GM12891 (cell line): Measurements from ENCODE around the gene FAH.

ENCODE experiments used
- PAX5 ChIP-seq: IDR thresholded peaks from 2 replicates; pipeline ENCODE4 v1.6.1; 2011; ENCODE audit warnings: low read length, moderate library complexity, mild to moderate bottlenecking; ENCODE audit not compliant: insufficient read depth, severe bottlenecking
- POLR2A ChIP-seq: IDR thresholded peaks from 2 replicates; pipeline ENCODE4 v1.6.1; 2011; ENCODE audit warnings: low read depth, low read length, control low read depth
- POLR2AphosphoS5 ChIP-seq: IDR thresholded peaks from 2 replicates; pipeline ENCODE4 v1.6.1; 2011; ENCODE audit warnings: low read depth, low read length, control low read depth
- SPI1 ChIP-seq: IDR thresholded peaks from 2 replicates; pipeline ENCODE4 v1.6.1; 2011; ENCODE audit warnings: low read depth, low read length, control low read depth
- TAF1 ChIP-seq: IDR thresholded peaks from 2 replicates; pipeline ENCODE4 v1.6.1; 2011; ENCODE audit warnings: low read depth, low read length, control low read depth

GRCh38 chr15:80141916-80142598 is 10.7 kb upstream of the FAH start:
- TF ChIP-seq POLR2AphosphoS5 (no peak; the same call in 1 of the 2 replicates), POLR2A (no peak), SPI1 (no peak), TAF1 (no peak), PAX5 (no peak)
